ENCODE measurements around the gene NPC2. TPM values are rescaled to one million over a fixed set of nuclear protein-coding genes. Genes with fewer than 3 reads are reported as not detected.

The NPC2 gene
- total RNA-seq, 4 donors from 2014 or later: 88.3 to 393 (median 147) TPM

DNA sequence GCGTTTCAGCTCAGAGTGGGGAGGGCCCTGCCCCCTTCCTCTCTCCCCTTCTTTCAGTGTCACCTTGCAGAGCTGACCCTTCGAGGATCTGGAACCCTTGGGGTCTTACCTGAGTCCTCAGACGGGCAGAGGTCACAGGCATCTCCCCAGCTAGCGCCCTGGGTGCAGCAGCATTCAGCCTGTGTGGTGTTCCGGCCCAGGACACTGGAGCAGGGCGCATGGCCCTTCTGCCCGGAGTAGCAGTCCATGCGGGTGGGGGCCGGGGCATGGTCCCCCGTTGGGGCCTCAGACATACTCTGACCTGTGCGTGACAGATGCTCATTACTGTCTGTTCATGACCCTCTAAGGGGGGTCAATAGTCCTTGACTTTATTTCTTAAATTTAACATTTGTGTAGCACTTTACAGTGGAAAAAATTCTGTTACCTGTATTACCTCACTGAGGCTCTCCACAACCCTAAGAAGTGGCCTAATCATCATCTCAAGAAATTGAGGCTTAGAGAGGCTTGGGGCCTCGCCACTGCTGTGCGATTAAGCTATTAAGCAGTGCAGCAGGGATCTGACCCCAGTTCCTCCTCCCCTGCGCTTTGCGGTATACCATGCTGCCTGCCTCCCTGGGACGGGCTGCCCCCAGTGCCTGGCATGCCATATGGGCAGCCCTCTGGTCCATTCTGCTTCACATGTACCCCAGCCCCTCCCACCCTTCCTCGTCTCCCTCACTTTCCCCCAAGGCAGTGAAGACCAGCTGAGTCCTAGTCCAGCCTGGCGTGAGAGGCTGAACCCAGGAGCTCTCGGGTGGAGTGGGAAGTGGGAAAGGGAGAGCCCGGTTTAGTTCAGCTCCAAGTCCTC is 12.0 kb upstream of the NPC2 start:
- H3K4me1 ChIP-seq: no peaks in the 10 kb centered on the region
- in situ Hi-C loops (cut with MboI; ENCODE audit: low pct_ligation_motif_present in 1 of 4, low pct_unique_long_range_greater_than_20kb in 1 of 4, low sequenced_read_pairs in 3 of 4) (no loop called here), intact Hi-C loops (cut with DNase I; ENCODE audit: low total_unique reads) (loop anchor here (5.0 kb wide), 1 partner anchor 102 kb away; no protein-coding TSS in a partner anchor)
- no peak overlapping the region for H3K27ac ChIP-seq
- no peak for DNase-seq
- H3K4me3 ChIP-seq: no peak overlapping the region
- no peaks in the 10 kb centered on the region for H3K36me3 ChIP-seq
- 83% methylated on average over 20 of the region's 20 CpGs; no CpG with 5 or more reads in 1 of the 2 donors for WGBS, 2 donors (ENCODE audit: low coverage in 1 of 2)
- TF ChIP-seq EP300 (IDR thresholded peaks at IDR 0.05; ENCODE audit: low read depth) (no peak), POLR2AphosphoS5 (IDR thresholded peaks at IDR 0.05) (no peak), POLR2A (IDR thresholded peaks at IDR 0.05) (no peak)
- TF ChIP-seq, protein P1, sequence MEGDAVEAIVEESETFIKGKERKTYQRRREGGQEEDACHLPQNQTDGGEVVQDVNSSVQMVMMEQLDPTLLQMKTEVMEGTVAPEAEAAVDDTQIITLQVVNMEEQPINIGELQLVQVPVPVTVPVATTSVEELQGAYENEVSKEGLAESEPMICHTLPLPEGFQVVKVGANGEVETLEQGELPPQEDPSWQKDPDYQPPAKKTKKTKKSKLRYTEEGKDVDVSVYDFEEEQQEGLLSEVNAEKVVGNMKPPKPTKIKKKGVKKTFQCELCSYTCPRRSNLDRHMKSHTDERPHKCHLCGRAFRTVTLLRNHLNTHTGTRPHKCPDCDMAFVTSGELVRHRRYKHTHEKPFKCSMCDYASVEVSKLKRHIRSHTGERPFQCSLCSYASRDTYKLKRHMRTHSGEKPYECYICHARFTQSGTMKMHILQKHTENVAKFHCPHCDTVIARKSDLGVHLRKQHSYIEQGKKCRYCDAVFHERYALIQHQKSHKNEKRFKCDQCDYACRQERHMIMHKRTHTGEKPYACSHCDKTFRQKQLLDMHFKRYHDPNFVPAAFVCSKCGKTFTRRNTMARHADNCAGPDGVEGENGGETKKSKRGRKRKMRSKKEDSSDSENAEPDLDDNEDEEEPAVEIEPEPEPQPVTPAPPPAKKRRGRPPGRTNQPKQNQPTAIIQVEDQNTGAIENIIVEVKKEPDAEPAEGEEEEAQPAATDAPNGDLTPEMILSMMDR (IDR thresholded peaks at IDR 0.05): no peak
- H3K9me3 ChIP-seq: no peaks in the 10 kb centered on the region
- no peaks in the 10 kb centered on the region for H3K27me3 ChIP-seq

DNA sequence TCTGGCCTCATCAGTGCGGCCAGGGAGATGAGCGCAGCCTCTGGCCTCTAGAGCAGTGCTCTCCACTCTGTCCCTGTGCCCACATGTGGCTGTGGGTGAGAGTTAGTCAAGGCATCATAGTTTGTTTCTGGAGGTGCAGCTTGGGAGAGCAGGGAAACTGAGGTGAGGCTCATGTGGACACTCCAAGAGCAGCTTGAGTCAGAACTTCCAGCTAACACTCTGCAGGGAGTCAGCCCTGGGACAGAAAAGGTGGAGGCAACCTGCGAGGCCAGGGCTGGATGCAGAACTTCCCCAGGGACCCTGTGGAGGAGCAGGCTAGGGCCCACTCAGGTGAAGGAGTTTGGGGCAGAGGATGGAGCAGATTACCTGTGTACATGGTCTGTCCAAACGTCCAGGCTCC is 11.3 kb upstream of the NPC2 start:
- no peak for TF ChIP-seq EP300 (IDR thresholded peaks at IDR 0.05; ENCODE audit: low read depth)
- TF ChIP-seq, protein P1 (IDR thresholded peaks at IDR 0.05): no peak
- TF ChIP-seq POLR2AphosphoS5 (IDR thresholded peaks at IDR 0.05): no peak
- TF ChIP-seq POLR2A (IDR thresholded peaks at IDR 0.05): no peak
- H3K4me3 ChIP-seq: no peak overlapping the region
- intact Hi-C loops (cut with DNase I; ENCODE audit: low total_unique reads) (loop anchor here (5.0 kb wide), 1 partner anchor 103 kb away; no protein-coding TSS in a partner anchor), in situ Hi-C loops (cut with MboI; ENCODE audit: low pct_ligation_motif_present in 1 of 4, low pct_unique_long_range_greater_than_20kb in 1 of 4, low sequenced_read_pairs in 3 of 4) (no loop called here)
- WGBS, 2 donors (ENCODE audit: low coverage in 1 of 2): 84% methylated on average over 4 of the region's 4 CpGs; no CpG with 5 or more reads in 1 of the 2 donors
- H3K27ac ChIP-seq: no peak overlapping the region
- DNase-seq: no peak
- no peaks in the 10 kb centered on the region for H3K4me1 ChIP-seq
- H3K27me3 ChIP-seq: no peaks in the 10 kb centered on the region
- no peaks in the 10 kb centered on the region for H3K36me3 ChIP-seq
- H3K9me3 ChIP-seq: no peaks in the 10 kb centered on the region

GRCh38 chr14:74503938-74504335 is 10.8 kb upstream of the NPC2 start:
- Histone ChIP-seq H3K27ac (no peak overlapping the region), H3K4me3 (no peak overlapping the region), H3K36me3 (no peaks in the 10 kb centered on the region), H3K9me3 (no peaks in the 10 kb centered on the region), H3K27me3 (no peaks in the 10 kb centered on the region), H3K4me1 (no peaks in the 10 kb centered on the region)
- intact Hi-C loops (cut with DNase I; ENCODE audit: low total_unique reads): loop anchor here (5.0 kb wide), 1 partner anchor 103 kb away; no protein-coding TSS in a partner anchor
- 92% methylated on average over 12 of the region's 12 CpGs; no CpG with 5 or more reads in 1 of the 2 donors for WGBS, 2 donors (ENCODE audit: low coverage in 1 of 2)
- TF ChIP-seq, protein P1 (IDR thresholded peaks at IDR 0.05): no peak
- TF ChIP-seq EP300 (IDR thresholded peaks at IDR 0.05; ENCODE audit: low read depth) (no peak), POLR2AphosphoS5 (IDR thresholded peaks at IDR 0.05) (no peak), POLR2A (IDR thresholded peaks at IDR 0.05) (no peak)
- no peak for DNase-seq
- in situ Hi-C loops (cut with MboI; ENCODE audit: low pct_ligation_motif_present in 1 of 4, low pct_unique_long_range_greater_than_20kb in 1 of 4, low sequenced_read_pairs in 3 of 4): no loop called here

GRCh38 chr14:74503291-74503937 is 10.3 kb upstream of the NPC2 start:
- Histone ChIP-seq H3K4me3 (no peak overlapping the region), H3K27me3 (no peaks in the 10 kb centered on the region), H3K9me3 (no peaks in the 10 kb centered on the region), H3K36me3 (no peaks in the 10 kb centered on the region), H3K27ac (no peak overlapping the region), H3K4me1 (no peaks in the 10 kb centered on the region)
- TF ChIP-seq POLR2A (IDR thresholded peaks at IDR 0.05): no peak
- in situ Hi-C loops (cut with MboI; ENCODE audit: low pct_ligation_motif_present in 1 of 4, low pct_unique_long_range_greater_than_20kb in 1 of 4, low sequenced_read_pairs in 3 of 4) (no loop called here), intact Hi-C loops (cut with DNase I; ENCODE audit: low total_unique reads) (loop anchor here (5.0 kb wide), 1 partner anchor 104 kb away; no protein-coding TSS in a partner anchor)
- no peak for DNase-seq
- 84% methylated on average over 12 of the region's 14 CpGs; no CpG with 5 or more reads in 1 of the 2 donors for WGBS, 2 donors (ENCODE audit: low coverage in 1 of 2)
